ENCODE results near the gene PKM.

GRCh38 chr15:72220687-72221086 lies 10.3 kb downstream of the PKM start:
- no peak for TF ChIP-seq POLR2A (conservative IDR thresholded peaks at IDR 0.05)
- no peak for TF ChIP-seq ZNF121 (CRISPR knock-in tag; conservative IDR thresholded peaks at IDR 0.05)
- TF ChIP-seq TBL1XR1 (IDR thresholded peaks at IDR 0.05; ENCODE audit: low read length in 2 of 2), result no peak
- no peak for TF ChIP-seq ZC3H8 (IDR thresholded peaks at IDR 0.05)
- TF ChIP-seq, protein P1, sequence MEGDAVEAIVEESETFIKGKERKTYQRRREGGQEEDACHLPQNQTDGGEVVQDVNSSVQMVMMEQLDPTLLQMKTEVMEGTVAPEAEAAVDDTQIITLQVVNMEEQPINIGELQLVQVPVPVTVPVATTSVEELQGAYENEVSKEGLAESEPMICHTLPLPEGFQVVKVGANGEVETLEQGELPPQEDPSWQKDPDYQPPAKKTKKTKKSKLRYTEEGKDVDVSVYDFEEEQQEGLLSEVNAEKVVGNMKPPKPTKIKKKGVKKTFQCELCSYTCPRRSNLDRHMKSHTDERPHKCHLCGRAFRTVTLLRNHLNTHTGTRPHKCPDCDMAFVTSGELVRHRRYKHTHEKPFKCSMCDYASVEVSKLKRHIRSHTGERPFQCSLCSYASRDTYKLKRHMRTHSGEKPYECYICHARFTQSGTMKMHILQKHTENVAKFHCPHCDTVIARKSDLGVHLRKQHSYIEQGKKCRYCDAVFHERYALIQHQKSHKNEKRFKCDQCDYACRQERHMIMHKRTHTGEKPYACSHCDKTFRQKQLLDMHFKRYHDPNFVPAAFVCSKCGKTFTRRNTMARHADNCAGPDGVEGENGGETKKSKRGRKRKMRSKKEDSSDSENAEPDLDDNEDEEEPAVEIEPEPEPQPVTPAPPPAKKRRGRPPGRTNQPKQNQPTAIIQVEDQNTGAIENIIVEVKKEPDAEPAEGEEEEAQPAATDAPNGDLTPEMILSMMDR (IDR thresholded peaks at IDR 0.05 in 2 of 3, conservative IDR thresholded peaks at IDR 0.05 in 1 of 3; ENCODE audit: insufficient read depth in 2 of 3, low read depth in 1 of 3, low read length in 3 of 3), result no peak
- no peak for TF ChIP-seq MEF2A (IDR thresholded peaks at IDR 0.05; ENCODE audit: control insufficient read depth, low read depth, low read length)
- TF ChIP-seq MAX (CRISPR knock-in tag; IDR thresholded peaks at IDR 0.05), result no peak
